M059J (cell line): Measurements from ENCODE around the gene KAT6B. TPM values are rescaled to one million over a fixed set of nuclear protein-coding genes. Genes with fewer than 3 reads are reported as not detected.

Experiments
- DNase-seq: peaks from one replicate; pipeline ENCODE4 v3.0.0-alpha.2; 2012; ENCODE audit warnings: low read depth
- total RNA-seq: library from RNA; depleted of rRNA; stranded (reverse); fragments of >200 nt; shearing (Covaris generic); gene quantifications from 2 replicates; pipeline ENCODE4 v1.2.3, GENCODE V29; 2014

The KAT6B gene
- total RNA-seq, 1 experiment from 2014 or later: 5.8 TPM

DNA sequence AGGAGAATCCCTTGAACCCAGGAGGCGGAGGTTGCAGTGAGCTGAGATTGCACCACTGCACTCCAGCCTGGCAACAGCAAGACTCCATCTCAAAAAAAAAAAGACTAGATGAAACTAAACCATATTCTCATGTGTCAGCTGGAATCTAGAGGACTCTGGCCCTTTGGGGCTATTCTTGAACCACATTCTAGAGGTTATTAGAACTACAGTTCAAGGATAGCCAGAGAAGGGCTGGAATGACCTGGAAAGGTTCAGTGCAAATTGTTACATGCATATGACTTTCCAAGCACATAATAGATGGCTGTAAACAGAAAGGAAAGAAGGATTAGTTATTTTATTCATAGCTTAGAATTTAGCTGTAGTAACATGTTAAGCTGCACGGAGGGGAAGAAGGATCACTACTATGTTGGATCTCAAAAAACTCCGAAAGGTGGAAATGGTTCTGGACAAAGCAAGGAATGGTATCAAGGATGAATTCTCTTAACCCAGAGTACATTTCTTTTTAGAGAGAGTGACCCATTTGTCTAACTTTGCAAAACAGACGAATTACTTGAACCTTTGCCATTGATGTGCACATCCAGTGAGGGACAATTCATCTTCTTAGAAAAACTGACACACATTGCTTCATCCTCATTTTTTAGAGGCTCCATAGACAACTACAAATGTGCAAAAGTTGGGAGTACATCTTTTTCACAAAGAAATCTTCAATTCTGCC is 161.1 kb downstream of the KAT6B start:
- no peak for DNase-seq

DNA sequence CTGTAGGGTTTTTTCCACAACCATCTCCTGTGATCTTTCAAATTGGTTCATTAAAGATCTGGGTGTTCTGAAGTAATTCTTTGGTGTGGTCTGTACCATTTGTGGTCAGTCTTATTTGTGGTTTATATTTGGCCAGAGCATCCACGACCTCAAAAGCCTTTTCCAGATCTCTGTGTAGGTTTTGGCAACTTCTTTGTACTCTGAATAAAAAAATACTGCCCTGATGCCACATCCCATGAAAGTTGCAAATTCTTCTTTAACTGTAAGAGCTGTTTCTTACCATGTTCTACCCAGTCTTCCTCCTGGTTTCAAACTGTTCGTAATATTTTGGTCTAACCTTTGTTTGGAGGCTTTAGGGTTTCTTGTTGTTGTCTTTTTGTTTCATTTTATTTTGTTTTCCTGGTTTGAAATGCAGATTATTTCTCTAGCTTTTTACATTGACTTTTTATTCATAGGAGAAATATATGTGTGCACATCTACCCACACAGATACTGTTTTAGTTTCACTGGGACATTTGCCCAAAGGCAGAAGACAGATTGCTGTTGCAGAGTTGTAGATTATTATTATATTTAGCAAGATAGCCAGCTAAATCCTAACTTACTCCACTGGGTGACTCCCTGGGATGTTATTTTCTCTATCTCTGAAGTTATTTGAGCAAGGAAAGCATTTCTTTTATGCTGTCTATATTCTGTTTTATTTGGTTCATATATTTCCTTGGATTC is 161.8 kb downstream of the KAT6B start:
- DNase-seq: peak; percentile 26

- DNase-seq: no peak
Observed at GRCh38 chr10:74988832-74989561, 162.6 kb downstream of the KAT6B start.

- DNase-seq: peak; percentile 54
Observed at GRCh38 chr10:74991435-74991834, 165.0 kb downstream of the KAT6B start.

DNA sequence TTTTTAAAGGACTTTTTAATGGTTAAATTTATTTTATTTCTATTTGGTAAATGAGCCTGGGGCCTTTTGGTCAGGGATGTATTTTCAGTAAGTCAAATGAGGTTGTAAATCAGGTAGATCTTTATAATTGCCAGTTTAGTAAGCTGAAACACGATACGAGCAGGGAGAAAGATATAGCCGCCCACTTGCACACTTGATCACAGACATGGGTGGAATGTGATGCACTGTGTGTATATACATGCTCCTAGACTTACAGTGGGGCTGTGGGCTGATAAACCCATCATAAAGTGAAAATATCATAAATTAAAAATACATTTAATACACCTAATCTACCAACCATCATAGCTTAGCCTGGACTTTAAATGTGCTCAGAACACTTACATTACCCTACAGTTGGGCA is 165.7 kb downstream of the KAT6B start:
- DNase-seq: no peak

GRCh38 chr10:74993649-74994048 is 167.2 kb downstream of the KAT6B start:
- no peak for DNase-seq

GRCh38 chr10:74994854-74995253 is 168.5 kb downstream of the KAT6B start:
- DNase-seq: no peak

DNA sequence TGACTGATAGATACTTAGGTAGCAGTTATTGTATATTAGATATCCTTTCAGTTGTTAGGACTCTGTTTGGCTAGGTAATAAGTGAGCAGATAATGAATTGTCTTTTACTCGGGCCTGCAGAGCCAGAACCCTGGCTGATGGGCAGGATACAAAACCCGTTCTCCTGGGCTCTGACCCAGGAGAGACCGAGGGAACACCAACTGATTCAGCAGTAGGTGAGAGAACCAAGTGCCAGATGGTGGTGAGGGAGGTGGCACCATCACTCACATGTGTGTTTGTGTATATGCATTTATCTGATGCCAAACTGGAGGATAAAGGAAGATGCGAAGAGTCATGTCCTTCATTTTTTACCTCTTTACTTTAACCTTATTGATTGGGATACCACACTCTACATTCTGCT is 169.4 kb downstream of the KAT6B start:
- no peak for DNase-seq

- no peak for DNase-seq
Observed at GRCh38 chr10:74997163-74997562, 170.8 kb downstream of the KAT6B start.

DNA sequence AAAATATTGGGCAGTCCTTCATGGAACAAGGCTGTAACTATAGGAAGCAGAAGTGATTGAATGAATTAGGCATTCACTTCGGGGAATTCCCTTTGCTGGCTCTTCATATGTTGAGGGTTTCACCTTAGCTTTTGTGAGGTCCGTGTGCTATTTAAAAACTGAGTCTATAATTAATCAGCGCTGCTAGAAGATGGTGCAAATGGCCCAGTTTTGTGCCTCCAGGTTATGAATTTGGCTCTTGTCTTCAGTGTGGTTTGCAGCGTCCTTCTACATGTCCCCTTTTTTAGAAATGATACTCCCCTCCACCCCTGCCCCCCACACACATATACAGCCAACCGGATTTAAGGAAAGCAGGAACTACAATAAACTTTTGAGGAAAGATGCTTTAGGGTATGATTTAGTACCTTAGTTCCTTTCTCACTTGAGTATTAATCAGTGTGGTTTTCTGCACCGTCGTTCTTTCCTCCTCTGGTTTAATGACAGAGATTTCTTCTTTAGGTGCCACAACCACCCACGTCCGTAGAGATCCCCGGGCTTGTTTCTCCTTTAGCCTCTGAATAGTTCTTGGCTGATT is 174.4 kb downstream of the KAT6B start:
- no peak for DNase-seq

- DNase-seq: no peak
Observed at GRCh38 chr10:75001715-75002350, 175.4 kb downstream of the KAT6B start.

GRCh38 chr10:75002351-75002725 is 175.9 kb downstream of the KAT6B start:
- DNase-seq: no peak

GRCh38 chr10:75002967-75003594 is 176.7 kb downstream of the KAT6B start:
- DNase-seq: no peak

GRCh38 chr10:75003891-75004290 is 177.5 kb downstream of the KAT6B start:
- DNase-seq: no peak

GRCh38 chr10:75007646-75008045 is 181.2 kb downstream of the KAT6B start:
- DNase-seq: no peak

GRCh38 chr10:75008952-75009351 is 182.6 kb downstream of the KAT6B start:
- no peak for DNase-seq

GRCh38 chr10:75009426-75009825 is 183.0 kb downstream of the KAT6B start:
- no peak for DNase-seq

DNA sequence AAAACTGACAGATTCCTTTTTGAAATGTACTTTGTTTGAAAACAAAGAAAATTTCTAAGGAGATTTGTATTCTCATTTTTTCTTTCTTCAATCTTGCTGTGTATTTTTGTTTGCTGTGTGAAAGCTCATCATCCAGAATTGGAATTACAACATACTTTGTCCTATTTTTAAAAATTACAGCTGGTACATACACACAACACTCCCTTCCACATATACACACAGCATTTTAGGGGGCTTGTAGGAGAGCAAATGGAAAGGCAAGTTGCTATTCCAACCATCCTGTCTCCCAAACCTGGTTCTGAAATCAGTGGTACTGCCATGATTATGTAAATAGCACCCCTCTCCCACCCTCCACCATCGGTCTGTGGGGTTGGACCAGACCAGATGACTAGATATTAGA is 184.0 kb downstream of the KAT6B start:
- DNase-seq: no peak

DNA sequence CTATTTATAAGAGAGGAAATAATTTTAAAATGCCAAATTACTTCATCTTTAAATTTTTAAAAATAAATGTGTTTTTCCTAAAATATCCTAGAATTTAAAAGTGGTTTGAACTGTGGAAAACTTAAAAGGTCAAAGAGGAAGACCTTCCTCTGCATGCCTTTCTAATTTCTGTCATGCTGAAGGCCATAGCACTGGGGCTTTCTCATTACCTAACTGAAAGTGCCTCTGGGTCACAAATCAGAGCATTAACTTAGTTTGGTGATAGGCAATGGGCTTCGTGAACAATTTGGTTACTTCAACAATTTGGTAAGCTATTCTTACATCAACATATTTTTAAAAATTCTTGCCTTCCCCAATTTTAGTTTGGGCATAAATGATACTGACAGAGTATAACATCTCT is 184.8 kb downstream of the KAT6B start:
- no peak for DNase-seq

DNA sequence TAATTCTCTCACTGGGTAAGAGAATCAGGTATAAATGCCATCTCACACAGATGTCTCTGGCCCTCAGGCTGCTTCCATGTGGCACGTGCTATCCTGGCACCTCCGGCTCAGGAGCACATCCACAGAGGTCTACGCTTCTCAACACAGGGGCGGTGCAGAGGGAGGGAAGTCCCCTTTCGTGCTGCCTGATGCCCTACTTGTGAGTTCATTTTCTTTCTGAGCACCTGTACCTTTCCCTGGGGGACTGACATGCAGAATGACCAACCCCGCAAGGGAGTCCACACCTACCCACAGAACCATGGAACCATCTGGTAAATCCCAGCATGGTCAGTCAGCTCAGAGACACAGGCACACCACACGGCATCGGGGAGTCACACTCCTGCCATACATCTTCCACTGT is 186.1 kb downstream of the KAT6B start:
- DNase-seq: no peak

DNA sequence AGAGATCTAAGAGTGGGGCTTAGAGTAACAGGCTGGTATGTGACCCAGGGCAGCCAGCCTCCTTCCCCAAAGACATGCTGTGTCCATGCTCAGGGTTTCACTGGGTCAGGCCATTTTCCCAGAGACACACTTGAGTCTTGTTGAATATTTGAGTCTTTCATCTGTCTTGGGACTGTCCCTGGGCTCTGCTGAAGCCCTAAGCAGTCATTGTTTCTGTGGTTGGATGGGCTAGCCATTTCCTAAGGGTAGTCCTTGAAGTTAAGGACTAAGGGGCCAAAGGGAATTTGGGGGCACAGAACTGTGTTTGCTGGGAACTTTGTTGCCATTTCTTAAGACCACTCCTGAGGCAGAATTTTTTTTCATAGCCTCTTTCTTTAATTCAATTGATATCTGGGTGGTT is 186.6 kb downstream of the KAT6B start:
- no peak for DNase-seq

DNA sequence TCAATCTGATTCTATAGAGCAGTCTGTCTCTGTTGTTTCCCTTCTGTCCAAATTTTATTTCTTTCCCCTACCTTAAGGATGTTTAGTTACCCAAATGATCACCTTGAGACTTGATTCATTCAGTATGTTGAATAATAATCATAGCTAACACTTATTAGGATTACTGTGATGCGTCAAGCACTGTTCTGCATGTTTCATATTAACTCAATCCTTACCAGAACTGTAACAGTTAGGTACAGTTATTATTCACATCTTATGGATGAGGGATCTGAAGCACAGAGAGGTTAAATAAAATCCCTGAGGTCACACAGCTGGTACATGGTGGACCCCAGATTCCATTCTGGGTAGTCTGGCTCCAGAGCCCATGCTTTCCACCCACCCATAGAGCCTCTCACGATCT is 187.1 kb downstream of the KAT6B start:
- no peak for DNase-seq
